H1 (cell line): ENCODE data around the gene RRP7A. TPM values are rescaled to one million over a fixed set of nuclear protein-coding genes. Genes with fewer than 3 reads are reported as not detected.
"Not testable (repeated sequence)": the region's sequence is repeated elsewhere in the genome, so short reads cannot be mapped to it uniquely, and the experiment has no call there.

Source experiments
- CTCF ChIA-PET: fragments of 300-600 bp; sonication (Branson Sonifier 250); formaldehyde crosslinking; loops from one replicate; lab custom pipeline; 2021; ENCODE audit not compliant: partially characterized antibody; lab: Charles Lee
- POLR2A ChIA-PET: fragments of 300-600 bp; sonication (Branson Sonifier 250); formaldehyde crosslinking; loops from one replicate; lab custom pipeline; 2021; ENCODE audit warnings: inconsistent platforms; ENCODE audit not compliant: partially characterized antibody; lab: Charles Lee
- DNase-seq, 2 experiments: peaks; one replicate each; pipeline versions ENCODE4 v3.0.0 to v3.0.0-alpha.2; 2010 to 2022; ENCODE audit warnings: low spot score in 2 of 2, low read depth in 1 of 2, mixed read lengths in 1 of 2
- FAIRE-seq: peaks from 2 replicates; lab custom pipeline; 2011; peaks lifted over from hg19 to GRCh38; lab: Jason Lieb, UNC
- H2AFZ ChIP-seq: 2 replicates; pipeline ENCODE4 v1.8.1; 2012; ENCODE audit warnings: low read length, inconsistent platforms
- H2AK5ac ChIP-seq: 2 replicates; pipeline ENCODE4 v1.6.1; 2013; ENCODE audit warnings: low read depth, low read length
- H2BK120ac ChIP-seq: replicated peaks from 2 replicates; pipeline ENCODE3; 2013; ENCODE audit warnings: low read depth, low read length, inconsistent platforms
- H2BK12ac ChIP-seq: 2 replicates; pipeline ENCODE4 v1.6.1; 2013; ENCODE audit warnings: low read depth, low read length
- H2BK15ac ChIP-seq: 2 replicates; pipeline ENCODE4 v1.6.1; 2013; ENCODE audit warnings: low read length
- H2BK20ac ChIP-seq: 2 replicates; pipeline ENCODE4 v1.6.1; 2013; ENCODE audit warnings: low read length
- H2BK5ac ChIP-seq: 2 replicates; pipeline ENCODE4 v1.6.1; 2013; ENCODE audit warnings: low read depth, low read length
- H3K14ac ChIP-seq: 2 replicates; pipeline ENCODE4 v1.6.1; 2013; ENCODE audit warnings: inconsistent platforms; ENCODE audit not compliant: insufficient read length
- H3K18ac ChIP-seq: 2 replicates; pipeline ENCODE4 v1.6.1; 2013; ENCODE audit warnings: low read length; ENCODE audit errors: extremely low read depth
- H3K23ac ChIP-seq: 2 replicates; pipeline ENCODE4 v1.6.1; 2013; ENCODE audit warnings: inconsistent platforms; ENCODE audit not compliant: insufficient read length
- H3K23me2 ChIP-seq: 2 replicates; pipeline ENCODE4 v1.6.1; 2013; ENCODE audit warnings: low read depth, low read length
- H3K27ac ChIP-seq: 2 replicates; pipeline ENCODE4 v1.6.1; 2011; ENCODE audit warnings: low read depth, low read length, inconsistent platforms
- H3K27me3 ChIP-seq, 4 experiments: replicated peaks in 1 of 4; 1 replicate in 1 of 4; 2 replicates in 3 of 4; pipeline versions ENCODE4 v1.6.1 to v1.8.1; 2011 to 2013; ENCODE audit warnings: low read length in 3 of 4, mild to moderate bottlenecking in 3 of 4, inconsistent platforms in 2 of 4, mixed read lengths in 2 of 4, moderate library complexity in 1 of 4; ENCODE audit not compliant: control insufficient read depth in 3 of 4, insufficient read depth in 3 of 4; ENCODE audit errors: extremely low read depth in 1 of 4
- H3K36me3 ChIP-seq, 4 experiments: 2 replicates each; pipeline versions ENCODE4 v1.6.1 to v1.8.1; 2011 to 2013; ENCODE audit warnings: mild to moderate bottlenecking in 4 of 4, low read length in 3 of 4, moderate library complexity in 2 of 4, control low read depth in 1 of 4, inconsistent platforms in 1 of 4; ENCODE audit not compliant: insufficient read depth in 4 of 4, control insufficient read depth in 2 of 4
- H3K4ac ChIP-seq: replicated peaks from 2 replicates; pipeline ENCODE3; 2013; ENCODE audit warnings: low read length, low read depth, mixed read lengths, inconsistent platforms; ENCODE audit not compliant: insufficient read length
- H3K4me1 ChIP-seq, 4 experiments: replicated peaks in 1 of 4; 1 replicate in 1 of 4; 2 replicates in 3 of 4; pipeline versions ENCODE4 v1.6.1 to v1.8.1; 2011 to 2013; ENCODE audit warnings: low read length in 3 of 4, inconsistent platforms in 2 of 4, mixed read lengths in 1 of 4; ENCODE audit not compliant: insufficient read depth in 4 of 4, control insufficient read depth in 3 of 4
- H3K4me2 ChIP-seq, 2 experiments: 2 replicates each; pipeline versions ENCODE4 v1.6.1 to v1.8.1; 2011 to 2013; ENCODE audit warnings: low read depth in 2 of 2, low read length in 2 of 2, control low read depth in 1 of 2, inconsistent platforms in 1 of 2, mild to moderate bottlenecking in 1 of 2; ENCODE audit not compliant: insufficient read depth in 1 of 2
- H3K4me3 ChIP-seq, 4 experiments: fragments of 200-600, 300-600 bp in 1 of 4; sonication (generic), shearing (Covaris generic), sonication (Bioruptor Twin) in 1 of 4; 2 replicates each; pipeline versions ENCODE4 v1.5.1 to v1.8.1; 2011 to 2016; ENCODE audit warnings: low read length in 4 of 4, low read depth in 3 of 4, control low read depth in 2 of 4, inconsistent platforms in 2 of 4, mild to moderate bottlenecking in 2 of 4, mixed read lengths in 1 of 4, moderate library complexity in 1 of 4; ENCODE audit not compliant: insufficient read depth in 2 of 4; ENCODE audit errors: extremely low read depth in 1 of 4
- H3K56ac ChIP-seq: replicated peaks from 2 replicates; pipeline ENCODE3; 2013; ENCODE audit warnings: low read depth, mild to moderate bottlenecking, mixed read lengths, low read length, inconsistent platforms; ENCODE audit not compliant: insufficient read length
- H3K79me1 ChIP-seq: 2 replicates; pipeline ENCODE4 v1.6.1; 2013; ENCODE audit warnings: low read depth, low read length, control low read depth
- H3K79me2 ChIP-seq, 2 experiments: 2 replicates each; pipeline versions ENCODE4 v1.6.1 to v1.8.1; 2012 to 2013; ENCODE audit warnings: low read length in 2 of 2, mild to moderate bottlenecking in 2 of 2, inconsistent platforms in 1 of 2; ENCODE audit not compliant: insufficient read depth in 2 of 2, control insufficient read depth in 1 of 2
- H3K9ac ChIP-seq, 4 experiments: replicated peaks in 1 of 4; 1 replicate in 1 of 4; 2 replicates in 3 of 4; pipeline versions ENCODE4 v1.6.1 to v1.8.1; 2011 to 2013; ENCODE audit warnings: low read depth in 3 of 4, low read length in 3 of 4, control low read depth in 2 of 4, mild to moderate bottlenecking in 2 of 4, moderate library complexity in 2 of 4, inconsistent platforms in 1 of 4; ENCODE audit errors: extremely low read depth in 1 of 4
- H3K9me3 ChIP-seq, 2 experiments: 2 replicates each; pipeline versions ENCODE4 v1.6.1 to v1.8.1; 2012 to 2013; ENCODE audit warnings: mild to moderate bottlenecking in 2 of 2, moderate library complexity in 2 of 2, control low read depth in 1 of 2, inconsistent platforms in 1 of 2, low read depth in 1 of 2, low read length in 1 of 2, mixed read lengths in 1 of 2; ENCODE audit not compliant: insufficient read depth in 2 of 2
- H4K20me1 ChIP-seq, 2 experiments: replicated peaks in 1 of 2; 2 replicates each; pipeline versions ENCODE3 to v1.8.1; 2011 to 2013; ENCODE audit warnings: inconsistent platforms in 2 of 2, low read length in 2 of 2, mild to moderate bottlenecking in 1 of 2; ENCODE audit not compliant: insufficient read depth in 2 of 2, control insufficient read depth in 1 of 2
- H4K5ac ChIP-seq: 2 replicates; pipeline ENCODE4 v1.6.1; 2013; ENCODE audit warnings: low read length, low read depth, mixed read lengths, inconsistent platforms; ENCODE audit not compliant: insufficient read length
- H4K8ac ChIP-seq: 2 replicates; pipeline ENCODE4 v1.8.0; 2013; ENCODE audit warnings: mild to moderate bottlenecking, moderate library complexity, low read length, inconsistent platforms; ENCODE audit not compliant: insufficient read depth; ENCODE audit errors: extremely low read depth
- H4K91ac ChIP-seq: replicated peaks from 2 replicates; pipeline ENCODE3; 2013; ENCODE audit warnings: low read length, mixed read lengths, inconsistent platforms; ENCODE audit not compliant: insufficient read length
- POLR2A ChIP-seq, 2 experiments: IDR thresholded peaks; 1 replicate in 1 of 2; 2 replicates in 1 of 2; pipeline ENCODE4 v1.6.1; 2011; ENCODE audit warnings: low read depth in 2 of 2, low read length in 2 of 2, mild to moderate bottlenecking in 2 of 2; ENCODE audit errors: control extremely low read depth in 1 of 2
- WGBS, 2 experiments: shearing (Covaris generic) in 1 of 2; methylation state at CpG; one replicate each; pipeline versions ENCODE4 v1.1.6 to v1.1.7; 2013 to 2015; ENCODE audit warnings: low lambda C conversion rate in 2 of 2, mixed read lengths in 2 of 2, inconsistent platforms in 1 of 2, low coverage in 1 of 2, missing lambda C conversion rate in 1 of 2; ENCODE audit not compliant: insufficient replicate concordance in 2 of 2, insufficient coverage in 1 of 2, insufficient read length in 1 of 2; ENCODE audit errors: extremely low coverage in 1 of 2, missing lambda C conversion rate in 1 of 2; 5-methylcytosine and 5-hydroxymethylcytosine counted together
- polyA plus RNA-seq, 7 experiments: library from polyadenylated mRNA; depleted of rRNA in 3 of 7; stranded (reverse) in 5 of 7; unstranded in 2 of 7; fragments of >200 nt in 5 of 7; fragments of 200-250 nt in 2 of 7; gene quantifications; 1 replicate in 5 of 7; 2 replicates in 1 of 7; 4 replicates in 1 of 7; pipeline versions ENCODE4 v1.2.1 to v1.2.3, GENCODE V29; 2011 to 2013; ENCODE audit warnings: missing spikeins in 2 of 7, mixed read lengths in 2 of 7
- total RNA-seq: library from RNA; stranded (reverse); fragmentation: NEBNext Ultra II Directional; extraction: Animal tissue kit (Norgen Biotek cat#: 25700); gene quantifications from 2 replicates; pipeline ENCODE4 v1.2.1, GENCODE V29; 2021

RRP7A gene
- total and polyA plus RNA-seq, 2 of the 8 experiments (the other 6 are each of a cell fraction or from before 2014, with no cell fraction given), result 18.4 to 49.0 TPM

DNA sequence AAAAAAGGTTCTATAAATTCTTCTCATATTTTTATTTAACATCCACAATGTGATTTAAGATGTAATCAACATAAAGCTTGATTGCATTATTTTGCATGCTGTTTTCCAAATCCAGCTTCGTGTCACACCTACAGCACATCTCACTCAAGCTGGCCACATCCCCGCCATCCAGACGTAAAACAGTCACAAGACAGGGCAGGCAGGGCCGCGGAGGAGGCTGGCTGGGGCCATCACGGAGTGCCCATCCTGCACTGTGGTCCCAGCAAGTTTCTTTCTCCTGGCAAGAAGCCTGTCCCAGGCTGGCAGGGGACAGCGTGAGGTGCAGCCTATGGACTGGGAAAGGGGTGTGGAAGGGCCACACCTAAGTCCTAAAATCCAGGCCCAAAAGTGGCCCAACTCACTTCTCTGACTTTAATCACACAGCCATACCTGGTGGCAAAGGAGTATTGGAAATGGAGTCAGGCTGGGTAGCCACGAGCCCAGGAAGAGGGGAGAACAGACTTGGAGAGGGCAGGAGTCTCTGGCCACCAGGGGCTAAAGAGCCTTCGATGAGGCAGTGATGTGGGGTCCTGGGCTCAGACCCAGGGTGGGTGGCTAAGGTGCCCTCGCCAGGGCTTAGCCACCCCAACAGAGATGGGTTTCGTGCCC, 11.1 kb downstream of the RRP7A start:
- not testable (repeated sequence) for DNase-seq, H2BK20ac ChIP-seq, H3K14ac ChIP-seq, H3K27ac ChIP-seq, H3K79me1 ChIP-seq, H3K4me3 ChIP-seq, H4K5ac ChIP-seq, H3K36me3 ChIP-seq, H3K27me3 ChIP-seq, H4K20me1 ChIP-seq, H3K79me2 ChIP-seq, H3K56ac ChIP-seq, H2BK120ac ChIP-seq, H2BK12ac ChIP-seq, H2AFZ ChIP-seq, H3K23ac ChIP-seq, H2BK5ac ChIP-seq, H3K18ac ChIP-seq, H4K91ac ChIP-seq, H2BK15ac ChIP-seq, H3K9me3 ChIP-seq, H3K4ac ChIP-seq, H3K23me2 ChIP-seq, H2AK5ac ChIP-seq, H4K8ac ChIP-seq, H3K9ac ChIP-seq, FAIRE-seq
- peak overlapping the region in 1 of 2 experiments; percentile 13; a peak in 1 of 4 replicates for H3K4me2 ChIP-seq
- CTCF ChIA-PET, result interaction anchor here (0.6 kb wide), 1 partner anchor 301 kb away, joined by 3 read pairs; no protein-coding TSS in a partner anchor
- 78% methylated on average over 10 of the region's 11 CpGs; no CpG with 5 or more reads in 1 of the 2 experiments for WGBS, 2 experiments
- H3K4me1 ChIP-seq, result peaks cover 0 to 15% (median 7%) of the 10 kb centered on the region in 4 experiments; a peak in 6 of 7 replicates
- 0 out of 3 replicates have a peak, but pooled peaks of 1 of the 2 experiments have one; percentile 5 for TF ChIP-seq POLR2A (IDR thresholded peaks at IDR 0.05; ENCODE audit: control extremely low read depth in 1 of 2, low read depth in 2 of 2, low read length in 2 of 2)
- POLR2A ChIA-PET, result interaction anchor here (0.6 to 1.0 kb wide), 2 partner anchors 53 to 603 kb away, joined by 3 read pairs; no protein-coding TSS in a partner anchor
